Astrocyte (in vitro differentiated cells and primary cell): ENCODE measurements around the gene CCR8.
"Not testable (repeated sequence)": the region's sequence is repeated elsewhere in the genome, so short reads cannot be mapped to it uniquely, and the experiment has no call there.

ENCODE experiments used
- EZH2 ChIP-seq: IDR thresholded peaks from 2 replicates; pipeline ENCODE4 v1.6.1; 2012; ENCODE audit warnings: mild to moderate bottlenecking, low read length, inconsistent platforms; ENCODE audit not compliant: insufficient read depth
- TF ChIP-seq, protein P1 (sequence below): IDR thresholded peaks from 2 replicates; pipeline ENCODE4 v1.5.1; 2011; ENCODE audit warnings: low read depth, mild to moderate bottlenecking, inconsistent platforms, low read length, moderate library complexity; ENCODE audit not compliant: insufficient read depth

DNA sequence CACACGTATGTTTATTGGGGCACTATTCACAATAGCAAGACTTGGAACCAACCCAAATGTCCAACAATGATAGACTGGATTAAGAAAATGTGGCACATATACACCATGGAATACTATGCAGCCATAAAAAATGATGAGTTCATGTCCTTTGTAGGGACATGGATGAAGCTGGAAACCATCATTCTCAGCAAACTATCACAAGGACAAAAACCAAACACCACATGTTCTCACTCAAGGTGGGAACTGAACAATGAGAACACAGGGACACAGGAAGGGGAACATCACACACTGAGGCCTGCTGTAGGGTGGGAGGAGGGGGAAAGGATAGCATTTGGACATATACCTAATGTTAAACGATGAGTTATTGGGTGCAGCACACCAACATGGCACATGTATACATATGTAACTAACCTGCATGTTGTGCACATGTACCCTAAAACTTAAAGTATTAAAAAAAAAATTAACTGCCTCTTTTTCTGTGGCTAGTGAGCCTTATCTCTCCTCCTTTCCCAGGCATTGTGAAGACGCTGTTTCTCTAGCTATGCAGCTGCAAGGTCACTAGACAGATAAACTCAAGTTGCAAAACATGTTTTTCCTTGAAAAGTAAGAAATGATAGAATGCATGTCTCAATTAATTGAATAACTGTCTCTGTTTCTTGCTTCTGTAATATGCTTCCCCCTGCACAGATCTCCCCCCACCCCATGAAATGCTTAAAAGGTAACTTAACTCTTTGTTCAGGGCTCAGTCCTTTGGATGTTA lies 23.8 kb downstream of the CCR8 start:
- TF ChIP-seq, protein P1, sequence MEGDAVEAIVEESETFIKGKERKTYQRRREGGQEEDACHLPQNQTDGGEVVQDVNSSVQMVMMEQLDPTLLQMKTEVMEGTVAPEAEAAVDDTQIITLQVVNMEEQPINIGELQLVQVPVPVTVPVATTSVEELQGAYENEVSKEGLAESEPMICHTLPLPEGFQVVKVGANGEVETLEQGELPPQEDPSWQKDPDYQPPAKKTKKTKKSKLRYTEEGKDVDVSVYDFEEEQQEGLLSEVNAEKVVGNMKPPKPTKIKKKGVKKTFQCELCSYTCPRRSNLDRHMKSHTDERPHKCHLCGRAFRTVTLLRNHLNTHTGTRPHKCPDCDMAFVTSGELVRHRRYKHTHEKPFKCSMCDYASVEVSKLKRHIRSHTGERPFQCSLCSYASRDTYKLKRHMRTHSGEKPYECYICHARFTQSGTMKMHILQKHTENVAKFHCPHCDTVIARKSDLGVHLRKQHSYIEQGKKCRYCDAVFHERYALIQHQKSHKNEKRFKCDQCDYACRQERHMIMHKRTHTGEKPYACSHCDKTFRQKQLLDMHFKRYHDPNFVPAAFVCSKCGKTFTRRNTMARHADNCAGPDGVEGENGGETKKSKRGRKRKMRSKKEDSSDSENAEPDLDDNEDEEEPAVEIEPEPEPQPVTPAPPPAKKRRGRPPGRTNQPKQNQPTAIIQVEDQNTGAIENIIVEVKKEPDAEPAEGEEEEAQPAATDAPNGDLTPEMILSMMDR: not testable (repeated sequence)
- not testable (repeated sequence) for TF ChIP-seq EZH2
